GM19324 (cell line): Measurements from ENCODE around the gene TTBK1.

Experiments
- ATAC-seq: cut with Tn5 transposase; IDR thresholded peaks from one replicate; pipeline ENCODE4 v1.9.1; 2021; ENCODE audit warnings: mild to moderate bottlenecking, moderate library complexity; ENCODE audit not compliant: unreplicated experiment, low FRiP score

The TTBK1 gene

GRCh38 chr6:43222418-43223059, 20.7 kb upstream of the TTBK1 start:
- ATAC-seq: no peak

- ATAC-seq: no peak
These were observed 20.1 kb upstream of the TTBK1 start for GRCh38 chr6:43223175-43223574.

GRCh38 chr6:43226192-43226851, 17.0 kb upstream of the TTBK1 start:
- ATAC-seq: no peak

GRCh38 chr6:43228951-43229802, 14.1 kb upstream of the TTBK1 start, which contains the start of gene DNPH1:
DNPH1 (minus strand) TSS chr6:43229481; CDS start chr6:43229456, 25 bp downstream.
- ATAC-seq: peak; percentile 82

GRCh38 chr6:43229803-43230620, 13.3 kb upstream of the TTBK1 start:
- ATAC-seq: no peak

GRCh38 chr6:43231053-43231452, 12.2 kb upstream of the TTBK1 start:
- no peak for ATAC-seq

- ATAC-seq: no peak
These were observed 11.4 kb upstream of the TTBK1 start for GRCh38 chr6:43231735-43232450.

- no peak for ATAC-seq
These were observed 7.4 kb upstream of the TTBK1 start for GRCh38 chr6:43235841-43236240.

- ATAC-seq: no peak
These were observed 4.2 kb upstream of the TTBK1 start for GRCh38 chr6:43239054-43239453.

- no peak for ATAC-seq
These were observed 2.3 kb upstream of the TTBK1 start for GRCh38 chr6:43240950-43241349.

- no peak for ATAC-seq
These were observed 1.8 kb upstream of the TTBK1 start for GRCh38 chr6:43241446-43241845.

- ATAC-seq: no peak
These were observed 512 bp downstream of the TTBK1 start for GRCh38 chr6:43243664-43244321.

GRCh38 chr6:43246301-43247113, 3.2 kb downstream of the TTBK1 start:
- peak; percentile 31 for ATAC-seq

GRCh38 chr6:43247114-43247999, 4.1 kb downstream of the TTBK1 start:
- ATAC-seq: peak; percentile 71

GRCh38 chr6:43248101-43248500, 4.8 kb downstream of the TTBK1 start:
- no peak for ATAC-seq

GRCh38 chr6:43248791-43249190, 5.5 kb downstream of the TTBK1 start:
- no peak for ATAC-seq

GRCh38 chr6:43250992-43251373, 7.7 kb downstream of the TTBK1 start:
- no peak for ATAC-seq

GRCh38 chr6:43253401-43253800, 10.1 kb downstream of the TTBK1 start:
- no peak for ATAC-seq
